ENCODE measurements around the gene SLC15A3.

SLC15A3 gene

GRCh38 chr11:60994541-60995080 is 42.6 kb upstream of the SLC15A3 start:
- TF ChIP-seq TAF1 (IDR thresholded peaks at IDR 0.05; ENCODE audit: borderline replicate concordance, insufficient read depth, low read length) (no peak), POLR2AphosphoS5 (IDR thresholded peaks at IDR 0.05; ENCODE audit: low read depth, low read length) (no peak), SIN3A (IDR thresholded peaks at IDR 0.05; ENCODE audit: borderline replicate concordance, insufficient read depth, low read length) (no peak), REST (IDR thresholded peaks at IDR 0.05; ENCODE audit: insufficient read depth in 1 of 2, low read depth in 2 of 2, low read length in 2 of 2) (no peak), FOXP2 (optimal IDR thresholded peaks at IDR 0.05; ENCODE audit: borderline replicate concordance, extremely low read depth, extremely low read length, insufficient read depth) (no peak)

DNA sequence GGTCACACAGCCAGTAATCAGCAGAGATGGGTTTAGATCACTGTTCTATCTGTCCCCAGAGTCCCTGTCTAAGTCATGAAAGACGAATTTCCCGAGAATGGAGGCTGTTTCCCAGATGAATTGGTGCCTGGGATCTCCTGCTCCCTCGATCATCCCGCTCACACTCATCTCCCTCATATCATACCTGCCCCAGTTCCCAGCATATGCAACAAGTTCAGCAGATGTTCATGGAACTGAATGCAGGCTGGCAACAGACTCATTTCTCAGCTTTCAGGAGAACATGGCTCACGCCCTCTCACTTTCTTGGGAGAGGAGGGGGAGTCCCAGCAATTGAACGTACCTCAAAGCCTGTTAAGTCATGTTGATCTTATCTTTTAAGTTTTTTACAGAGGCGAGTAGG is 41.6 kb upstream of the SLC15A3 start:
- TF ChIP-seq POLR2AphosphoS5 (IDR thresholded peaks at IDR 0.05; ENCODE audit: low read depth, low read length) (no peak), FOXP2 (optimal IDR thresholded peaks at IDR 0.05; ENCODE audit: borderline replicate concordance, extremely low read depth, extremely low read length, insufficient read depth) (no peak), REST (IDR thresholded peaks at IDR 0.05; ENCODE audit: insufficient read depth in 1 of 2, low read depth in 2 of 2, low read length in 2 of 2) (no peak), SIN3A (IDR thresholded peaks at IDR 0.05; ENCODE audit: borderline replicate concordance, insufficient read depth, low read length) (no peak), TAF1 (IDR thresholded peaks at IDR 0.05; ENCODE audit: borderline replicate concordance, insufficient read depth, low read length) (no peak)

- TF ChIP-seq TAF1 (IDR thresholded peaks at IDR 0.05; ENCODE audit: borderline replicate concordance, insufficient read depth, low read length): no peak
- no peak for TF ChIP-seq SIN3A (IDR thresholded peaks at IDR 0.05; ENCODE audit: borderline replicate concordance, insufficient read depth, low read length)
- TF ChIP-seq POLR2AphosphoS5 (IDR thresholded peaks at IDR 0.05; ENCODE audit: low read depth, low read length): no peak
- TF ChIP-seq FOXP2 (optimal IDR thresholded peaks at IDR 0.05; ENCODE audit: borderline replicate concordance, extremely low read depth, extremely low read length, insufficient read depth): no peak
- TF ChIP-seq REST (IDR thresholded peaks at IDR 0.05; ENCODE audit: insufficient read depth in 1 of 2, low read depth in 2 of 2, low read length in 2 of 2): no peak
Measured at GRCh38 chr11:60992842-60993409, 41.0 kb upstream of the SLC15A3 start.

DNA sequence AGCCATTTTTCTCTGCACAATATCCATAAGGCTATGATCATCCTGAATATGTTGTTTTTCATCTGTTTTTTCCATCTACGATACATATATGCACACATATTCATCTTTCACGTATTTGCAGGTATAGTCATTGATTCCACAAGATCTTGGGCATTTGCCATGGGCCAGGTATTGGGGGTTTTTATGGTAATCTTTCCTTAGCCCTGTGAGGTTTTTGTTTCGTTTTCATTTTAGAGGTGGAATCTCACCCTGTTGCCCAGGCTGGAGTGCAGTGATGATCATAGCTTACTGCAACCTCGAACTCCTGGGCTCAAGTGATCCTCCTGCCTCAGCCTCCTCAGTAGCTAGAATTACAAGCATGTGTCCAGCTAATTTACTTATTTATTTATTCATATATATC is 39.5 kb upstream of the SLC15A3 start:
- no peak for TF ChIP-seq SIN3A (IDR thresholded peaks at IDR 0.05; ENCODE audit: borderline replicate concordance, insufficient read depth, low read length)

DNA sequence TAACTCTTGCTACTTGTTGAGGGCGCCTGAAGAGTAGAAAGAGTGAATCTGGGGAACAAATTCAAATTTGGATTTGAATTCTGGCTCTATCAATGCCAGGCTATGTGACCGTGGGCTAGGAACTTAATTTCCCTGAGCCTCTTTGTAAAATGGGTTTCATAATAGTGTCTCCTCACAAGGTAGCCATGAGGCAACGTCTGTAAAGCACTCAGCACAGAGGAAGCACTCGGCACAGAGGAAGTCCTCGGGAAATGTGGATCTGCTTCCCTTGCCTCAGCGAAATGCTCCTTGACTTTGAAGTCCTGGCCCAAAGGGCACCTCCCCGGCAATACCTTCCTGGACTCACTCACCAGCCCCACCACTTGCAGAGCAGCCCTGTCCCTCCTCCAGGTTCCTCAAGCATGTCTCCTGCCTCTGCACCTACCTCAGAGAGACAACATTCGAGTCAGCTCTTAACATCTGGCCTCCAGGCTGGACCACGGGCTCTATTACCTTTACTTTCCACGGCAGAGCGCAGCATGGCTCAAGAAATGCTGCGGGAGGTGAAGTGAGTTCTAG is 37.2 kb upstream of the SLC15A3 start:
- TF ChIP-seq REST (IDR thresholded peaks at IDR 0.05; ENCODE audit: insufficient read depth in 1 of 2, low read depth in 2 of 2, low read length in 2 of 2) (no peak), POLR2AphosphoS5 (IDR thresholded peaks at IDR 0.05; ENCODE audit: low read depth, low read length) (no peak), FOXP2 (optimal IDR thresholded peaks at IDR 0.05; ENCODE audit: borderline replicate concordance, extremely low read depth, extremely low read length, insufficient read depth) (no peak), SIN3A (IDR thresholded peaks at IDR 0.05; ENCODE audit: borderline replicate concordance, insufficient read depth, low read length) (no peak), TAF1 (IDR thresholded peaks at IDR 0.05; ENCODE audit: borderline replicate concordance, insufficient read depth, low read length) (no peak)

All from PFSK-1 (cell line).